SHP77 (cell line): ENCODE measurements around the gene ISM2.

Experiments
- DNase-seq, 2 experiments: peaks; one replicate each; lab custom pipeline; 2025; lab: John Stamatoyannopoulos, UW

ISM2 gene

DNA sequence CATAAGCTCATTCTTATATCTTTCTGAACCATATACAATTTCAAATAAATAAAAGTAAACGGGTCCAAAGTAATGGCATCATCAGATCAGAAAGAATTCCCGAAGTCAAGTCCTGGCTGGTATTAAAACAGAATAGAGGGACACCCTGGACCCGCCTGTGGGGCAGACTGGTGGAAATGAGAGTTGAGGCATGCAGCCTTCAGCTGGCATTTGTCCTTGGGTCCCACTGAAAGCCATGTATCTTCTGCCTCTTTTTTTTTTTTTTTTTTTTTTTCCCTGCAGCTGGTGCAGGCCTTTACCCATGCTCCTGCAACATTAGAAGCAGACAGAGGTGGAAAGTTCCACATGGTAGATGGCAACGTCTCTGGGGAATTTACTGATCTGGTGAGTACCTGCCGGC lies 30.8 kb downstream of the ISM2 start:
- no peak for DNase-seq

DNA sequence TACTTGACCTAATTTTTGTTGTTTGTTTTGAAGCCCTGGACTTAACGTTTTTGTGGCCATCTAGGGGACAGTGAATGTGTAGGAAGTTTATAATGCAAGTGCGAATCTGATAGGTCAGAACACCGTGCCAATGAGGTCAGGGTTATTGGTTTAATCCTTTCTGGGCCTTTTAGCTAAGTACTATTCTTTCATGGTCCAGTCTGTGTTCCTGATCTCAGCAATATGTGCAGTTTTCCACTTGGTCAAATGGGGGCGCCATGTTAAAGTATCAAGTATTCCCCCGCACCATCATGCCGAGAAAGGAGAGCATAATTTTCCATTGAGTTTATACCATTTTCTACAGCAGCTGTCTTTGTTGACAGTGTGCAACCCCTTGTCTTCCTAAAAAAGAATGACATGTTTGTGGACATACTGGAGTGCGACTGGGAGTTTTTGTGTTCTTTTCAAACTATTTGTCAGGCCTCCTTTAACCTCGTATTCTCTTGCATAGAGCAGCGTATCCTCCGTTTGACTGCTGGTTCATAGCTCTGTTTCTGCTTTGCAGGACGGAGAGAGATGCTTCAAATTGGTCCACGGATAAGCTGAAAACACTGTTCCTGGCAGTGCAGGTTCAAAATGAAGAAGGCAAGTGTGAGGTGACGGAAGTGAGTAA lies 39.4 kb downstream of the ISM2 start:
- peak; percentile 52 to 65 for DNase-seq

- peak; percentile 8 to 16 for DNase-seq
Measured at GRCh38 chr14:77458249-77458950, 40.2 kb downstream of the ISM2 start.

DNA sequence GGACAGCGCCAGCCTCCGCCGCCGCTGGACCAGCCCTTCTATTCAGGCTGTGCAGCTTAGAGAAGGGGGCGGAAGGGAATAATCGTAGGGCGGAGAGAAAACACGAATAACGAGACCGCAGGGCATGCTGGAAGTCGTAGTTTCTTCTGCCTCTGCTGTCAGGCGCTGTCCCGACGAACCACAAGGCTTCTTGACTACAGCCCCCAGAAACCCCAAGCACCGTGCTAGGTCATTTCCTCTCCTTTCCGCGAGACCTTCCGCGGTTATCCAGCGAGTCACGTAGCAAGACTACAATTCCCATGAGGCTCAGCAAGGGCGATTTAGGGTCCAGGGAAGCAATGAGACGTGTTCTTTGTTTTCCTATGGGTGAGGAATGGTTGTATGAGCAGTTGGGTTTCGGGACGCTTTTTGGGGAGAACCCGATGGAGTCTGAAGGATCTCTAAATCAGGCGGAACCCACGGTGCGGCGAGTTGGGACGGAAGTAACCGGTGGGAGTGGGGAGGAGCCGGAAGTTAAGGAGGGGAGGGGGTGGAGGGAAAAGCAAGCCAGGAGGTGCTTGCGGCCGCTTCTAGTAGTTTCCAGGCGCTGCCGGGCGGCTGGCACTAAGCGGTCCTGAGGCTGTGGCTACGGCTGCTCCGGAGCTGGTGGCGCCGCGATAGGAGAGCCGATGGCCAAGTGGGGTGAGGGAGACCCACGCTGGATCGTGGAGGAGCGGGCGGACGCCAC lies 40.9 kb downstream of the ISM2 start, which contains the start of the genes AHSA1 and VIPAS39:
TSS of gene AHSA1 (plus strand) at position 572 of the 727 bp plus-strand sequence. CDS start at position 669, 97 bp downstream.
TSS of gene VIPAS39 (minus strand) at position 80 of the 727 bp plus-strand sequence. CDS start 3,499 bp downstream, outside the sequence.
- DNase-seq = peak; percentile 96 to 99

DNA sequence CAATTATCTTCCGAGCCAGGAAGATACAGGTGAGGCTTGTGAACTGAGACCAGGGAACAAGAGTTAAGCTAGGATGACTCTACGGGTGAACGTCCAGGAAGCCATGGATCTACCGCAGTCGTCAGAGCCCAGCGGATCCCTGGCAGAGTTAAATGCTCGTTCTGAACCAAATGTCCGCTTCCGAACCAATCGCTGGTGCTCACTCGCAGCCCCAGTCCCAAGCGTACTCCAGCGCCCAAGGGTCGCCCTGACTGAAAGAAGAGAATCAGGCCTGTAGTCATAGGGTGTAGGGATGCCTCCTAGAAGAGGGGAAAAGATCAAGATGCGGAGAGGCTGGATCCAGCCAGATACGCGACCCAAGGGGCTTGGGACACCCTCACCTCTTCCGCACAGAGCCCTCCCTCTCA lies 41.5 kb downstream of the ISM2 start:
- DNase-seq = no peak

DNA sequence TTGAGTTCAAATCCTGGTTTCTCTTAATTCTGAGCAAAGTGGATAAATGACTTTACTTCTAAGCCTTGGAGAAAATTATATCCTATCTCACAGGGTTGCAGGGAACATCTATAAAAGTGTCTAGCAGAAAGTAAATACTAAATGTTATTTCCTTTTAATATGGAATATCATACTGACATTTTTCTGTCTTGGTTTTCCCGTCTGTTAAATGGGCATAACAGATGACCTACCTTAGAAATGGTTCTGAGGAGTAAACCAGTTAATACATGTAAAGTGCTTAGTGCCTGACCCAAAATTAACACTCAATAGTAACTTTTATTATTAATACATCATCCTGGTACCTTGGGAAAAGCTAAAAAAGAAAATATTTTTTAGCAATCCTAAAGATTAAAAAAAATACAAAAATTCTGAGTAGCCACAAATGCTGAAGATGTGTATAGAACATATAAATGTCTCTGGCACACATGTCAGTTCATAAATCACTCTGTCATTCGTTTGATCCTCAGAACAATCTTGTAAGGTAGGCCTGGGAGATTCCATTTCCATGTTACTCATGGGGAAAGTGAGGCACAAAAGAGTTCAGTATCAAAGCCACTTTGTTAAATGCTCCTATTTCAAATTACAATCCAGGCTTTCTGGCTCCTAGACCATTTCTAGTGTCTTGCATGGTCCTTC lies 42.5 kb downstream of the ISM2 start:
- DNase-seq = no peak

DNA sequence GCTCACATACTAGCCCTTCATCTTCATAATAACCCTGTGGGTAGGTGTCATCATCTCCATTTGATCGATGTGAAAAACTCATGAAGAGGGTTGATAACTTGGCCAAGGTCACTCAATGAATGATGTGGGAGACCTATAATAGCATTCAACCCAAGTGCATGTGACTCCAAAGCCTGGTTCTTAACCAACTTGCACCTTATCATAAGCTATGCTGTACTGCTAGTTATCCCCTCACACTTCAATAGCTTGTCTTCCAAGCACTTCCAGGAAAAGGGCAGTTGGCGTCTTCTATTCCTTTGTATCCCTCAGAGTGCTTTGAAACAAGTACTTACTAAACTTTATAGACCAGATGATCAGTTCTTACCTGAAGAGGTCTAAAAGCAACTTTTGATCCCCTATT lies 56.4 kb downstream of the ISM2 start:
- no peak for DNase-seq

DNA sequence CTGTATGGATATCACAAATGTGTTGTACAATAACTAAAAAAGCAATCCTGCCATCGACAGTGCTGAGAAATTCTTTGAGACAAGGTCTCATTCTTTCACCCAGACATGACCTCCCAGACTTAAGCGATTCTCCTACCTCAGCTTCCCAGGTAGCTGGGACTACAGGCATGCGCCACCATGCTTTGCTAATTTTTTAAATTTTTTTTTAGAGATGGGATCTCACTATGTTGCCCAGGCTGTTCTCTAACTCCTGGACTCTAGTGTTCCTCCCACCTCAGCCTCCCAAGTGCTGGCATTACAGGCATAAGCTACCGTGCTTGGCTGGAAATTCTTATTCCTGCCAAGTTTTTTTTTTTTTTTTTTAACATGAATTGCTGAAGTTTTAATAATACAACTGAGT lies 58.8 kb downstream of the ISM2 start:
- DNase-seq = no peak

DNA sequence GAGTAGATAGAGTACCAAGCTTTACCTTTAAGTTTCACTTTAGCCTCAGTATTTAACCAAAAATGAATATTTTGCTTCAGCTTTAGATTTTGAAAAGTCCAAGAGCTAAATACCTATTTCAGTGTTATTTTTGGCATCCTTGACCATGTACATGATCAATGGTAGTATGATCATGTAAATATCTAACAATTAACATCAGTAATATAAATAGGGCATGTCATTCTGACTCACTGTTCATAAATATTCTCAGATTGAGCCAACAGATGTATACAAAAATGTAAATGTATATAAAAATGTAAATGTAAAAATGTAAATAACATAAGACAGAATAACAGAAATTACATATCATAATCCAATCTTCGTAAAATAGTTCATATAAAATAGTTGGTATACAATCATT lies 60.0 kb downstream of the ISM2 start:
- DNase-seq = no peak

GRCh38 chr14:77436042-77436441 lies 62.6 kb downstream of the ISM2 start:
- DNase-seq = no peak

DNA sequence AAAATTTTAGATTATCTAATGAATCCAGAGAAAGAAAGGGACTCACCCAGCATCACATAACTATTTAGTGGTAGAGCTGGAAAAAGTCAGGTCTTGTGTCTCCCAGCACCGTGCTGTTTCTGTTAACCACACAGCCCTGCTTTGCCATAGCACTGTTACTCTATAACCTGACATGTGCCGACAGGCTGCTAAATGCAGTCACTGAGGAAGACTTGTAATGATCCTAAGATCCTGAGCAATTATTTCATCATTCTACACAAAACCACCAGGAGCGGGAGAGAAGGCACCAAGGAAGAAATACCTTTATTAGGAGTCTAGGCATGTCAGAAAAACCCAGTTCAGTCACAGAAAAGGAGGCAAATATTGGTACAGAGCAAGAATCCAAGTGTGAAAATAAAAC lies 72.2 kb downstream of the ISM2 start:
- DNase-seq = no peak

- no peak for DNase-seq
Measured at GRCh38 chr14:77424862-77425261, 73.8 kb downstream of the ISM2 start.
